Measurements from ENCODE around the gene ARMC2.

- TF ChIP-seq CTCF (conservative IDR thresholded peaks at IDR 0.05 in 1 of 2, IDR thresholded peaks at IDR 0.05 in 1 of 2; ENCODE audit: extremely low read depth in 1 of 2, insufficient read depth in 1 of 2, low read depth in 1 of 2, low read length in 2 of 2), result no peak
- no peak for TF ChIP-seq EZH2 (IDR thresholded peaks at IDR 0.05; ENCODE audit: borderline replicate concordance, low read length)
Observed at GRCh38 chr6:108841377-108841855, 6.8 kb upstream of the ARMC2 start.
